Body of pancreas (tissue), 4 donors: ENCODE measurements around the gene FGF12. TPM values are rescaled to one million over a fixed set of nuclear protein-coding genes. Genes with fewer than 3 reads are reported as not detected.
A peak's percentile ranks its signal among the peaks of the same experiment; 100 is the strongest.

Source experiments
- ATAC-seq: fragments of 150-250 bp; one replicate; pipeline ENCODE4 v1.9.1; 2016
- DNase-seq, 4 donors: peaks; one replicate each; pipeline ENCODE4 v3.0.0-alpha.2; 2019
- H3K27ac ChIP-seq, 4 donors: fragments of 200-600 bp; sonication (generic); 1 replicate in 3 of 4; 2 replicates in 1 of 4; pipeline versions ENCODE4 v1.5.1 to v1.6.1; 2016 to 2019; ENCODE audit warnings: mild to moderate bottlenecking in 1 of 4, mixed read lengths in 1 of 4, moderate library complexity in 1 of 4
- H3K27me3 ChIP-seq, 2 donors: fragments of 200-600 bp; sonication (generic); one replicate each; pipeline ENCODE4 v1.6.0; 2016; ENCODE audit warnings: mild to moderate bottlenecking in 1 of 2
- H3K36me3 ChIP-seq, 2 donors: fragments of 200-600 bp; sonication (generic); replicated peaks in 1 of 2; 2 replicates each; pipeline ENCODE4 v1.5.1; 2016; ENCODE audit warnings: low read depth in 2 of 2; ENCODE audit not compliant: insufficient read depth in 1 of 2
- H3K4me1 ChIP-seq: fragments of 200-600 bp; sonication (generic); one replicate; pipeline ENCODE4 v1.6.0; 2016
- H3K4me3 ChIP-seq, 2 donors: fragments of 200-600 bp; sonication (generic); 1 replicate in 1 of 2; 2 replicates in 1 of 2; pipeline ENCODE4 v1.5.1; 2016 to 2019
- H3K9me3 ChIP-seq, 3 donors: fragments of 200-600 bp; sonication (generic); 1 replicate in 2 of 3; 2 replicates in 1 of 3; pipeline ENCODE4 v1.5.1; 2016
- CTCF ChIP-seq, 7 experiments: fragments of 450-650 bp in 4 of 7; fragments of 200-600 bp in 3 of 7; sonication (generic) in 3 of 7; IDR thresholded peaks; one replicate each; pipeline ENCODE4 v1.5.1; 2016 to 2019; ENCODE audit warnings: antibody characterized with exemption in 7 of 7
- POLR2A ChIP-seq, 3 donors: fragments of 450-650 bp; IDR thresholded peaks; one replicate each; pipeline ENCODE4 v1.6.1; 2016; ENCODE audit warnings: antibody characterized with exemption in 3 of 3, mild to moderate bottlenecking in 2 of 3
- WGBS, 2 donors: methylation state at CpG; one replicate each; pipeline ENCODE4 v1.1.5; 2017; 5-methylcytosine and 5-hydroxymethylcytosine counted together
- intact Hi-C: fragments of 100-400 bp; cut with DNase I; formaldehyde crosslinking; loops from one replicate; pipeline ENCODE4 v1.15.1; 2023
- total RNA-seq, 2 donors: library from RNA; depleted of rRNA; stranded (reverse); fragments of >200 nt; gene quantifications; one replicate each; pipeline ENCODE4 v1.1.0, GENCODE V29; 2016

The FGF12 gene
- total RNA-seq, 2 donors from 2014 or later = 0.99 to 2.3 TPM

GRCh38 chr3:192417559-192418055 lies 309.7 kb downstream of the FGF12 start:
- ATAC-seq (no peak), DNase-seq (no peak)
- Histone ChIP-seq H3K9me3 (no peaks in the 10 kb centered on the region), H3K36me3 (no peaks in the 10 kb centered on the region), H3K4me1 (peaks cover 3% of the 10 kb centered on the region), H3K27ac (no peak overlapping the region), H3K4me3 (no peak overlapping the region), H3K27me3 (no peaks in the 10 kb centered on the region)
- no peak for TF ChIP-seq POLR2A (IDR thresholded peaks at IDR 0.05)
- intact Hi-C loops = no loop called here

GRCh38 chr3:192417017-192417416 lies 310.3 kb downstream of the FGF12 start:
- H3K27me3 ChIP-seq = no peaks in the 10 kb centered on the region
- DNase-seq (no peak), ATAC-seq (no peak)
- no peak for TF ChIP-seq CTCF (IDR thresholded peaks at IDR 0.05)
- TF ChIP-seq POLR2A (IDR thresholded peaks at IDR 0.05) = no peak
- no peak overlapping the region for H3K27ac ChIP-seq
- no peak overlapping the region for H3K4me3 ChIP-seq
- H3K9me3 ChIP-seq = no peaks in the 10 kb centered on the region
- 49 to 53% methylated on average over 2 of the region's 2 CpGs for WGBS, 2 donors
- no peaks in the 10 kb centered on the region for H3K36me3 ChIP-seq
- intact Hi-C loops = no loop called here
- H3K4me1 ChIP-seq = peaks cover 3% of the 10 kb centered on the region

- intact Hi-C loops = no loop called here
Observed at GRCh38 chr3:192413461-192413860, 313.9 kb downstream of the FGF12 start.

GRCh38 chr3:192410684-192410960 lies 316.7 kb downstream of the FGF12 start:
- Histone ChIP-seq H3K36me3 (no peaks in the 10 kb centered on the region), H3K27ac (no peak overlapping the region), H3K27me3 (no peaks in the 10 kb centered on the region), H3K4me3 (no peak overlapping the region), H3K4me1 (peaks cover 19% of the 10 kb centered on the region), H3K9me3 (no peaks in the 10 kb centered on the region)
- no peak for ATAC-seq
- no peak for DNase-seq
- TF ChIP-seq CTCF (IDR thresholded peaks at IDR 0.05) = no peak
- intact Hi-C loops = no loop called here
- 85 to 90% methylated on average over 5 of the region's 5 CpGs for WGBS, 2 donors

More at GRCh38 chr3:192413461-192413860, 313.9 kb downstream of the FGF12 start:
- no peaks in the 10 kb centered on the region for H3K36me3 ChIP-seq
- no peaks in the 10 kb centered on the region for H3K27me3 ChIP-seq
- no peak overlapping the region for H3K4me3 ChIP-seq
- H3K4me1 ChIP-seq = peaks cover 23% of the 10 kb centered on the region
- no peak overlapping the region for H3K27ac ChIP-seq
- no peaks in the 10 kb centered on the region for H3K9me3 ChIP-seq
- TF ChIP-seq POLR2A (IDR thresholded peaks at IDR 0.05) (no peak), CTCF (IDR thresholded peaks at IDR 0.05) (no peak)
- WGBS, 2 donors = 74 to 84% methylated on average over 2 of the region's 2 CpGs
- DNase-seq = no peak
- ATAC-seq = no peak

- no peaks in the 10 kb centered on the region for H3K27me3 ChIP-seq
- H3K4me3 ChIP-seq = peak overlapping the region; percentile 7 to 32
- no peak for TF ChIP-seq CTCF (IDR thresholded peaks at IDR 0.05)
- TF ChIP-seq POLR2A (IDR thresholded peaks at IDR 0.05) = no peak
- no peak overlapping the region for H3K27ac ChIP-seq
- DNase-seq (peak in 1 of 4 donors; percentile 11), ATAC-seq (peak; percentile 52)
- 5 to 22% methylated on average over 15 to 48 of the region's 53 CpGs for WGBS, 2 donors
- H3K9me3 ChIP-seq = no peaks in the 10 kb centered on the region
- H3K4me1 ChIP-seq = peaks cover 19% of the 10 kb centered on the region
- no peaks in the 10 kb centered on the region for H3K36me3 ChIP-seq
- intact Hi-C loops = no loop called here
Observed at GRCh38 chr3:192409838-192410683, 317.3 kb downstream of the FGF12 start.
